Peyer's patch (tissue), 4 donors: ENCODE measurements around the gene PKNOX2.

Source experiments
- POLR2A ChIP-seq, 2 donors: fragments of 450-650 bp; IDR thresholded peaks; one replicate each; pipeline ENCODE4 v1.5.1; 2017; ENCODE audit warnings: antibody characterized with exemption in 2 of 2, mild to moderate bottlenecking in 2 of 2, moderate library complexity in 2 of 2
- TF ChIP-seq, protein P1 (sequence below), 6 experiments: fragments of 450-650 bp in 4 of 6; fragments of 200-600 bp in 2 of 6; sonication (generic) in 1 of 6; IDR thresholded peaks; one replicate each; pipeline ENCODE4 v1.5.1; 2017 to 2019; ENCODE audit warnings: antibody characterized with exemption in 6 of 6, mild to moderate bottlenecking in 3 of 6, moderate library complexity in 1 of 6

DNA sequence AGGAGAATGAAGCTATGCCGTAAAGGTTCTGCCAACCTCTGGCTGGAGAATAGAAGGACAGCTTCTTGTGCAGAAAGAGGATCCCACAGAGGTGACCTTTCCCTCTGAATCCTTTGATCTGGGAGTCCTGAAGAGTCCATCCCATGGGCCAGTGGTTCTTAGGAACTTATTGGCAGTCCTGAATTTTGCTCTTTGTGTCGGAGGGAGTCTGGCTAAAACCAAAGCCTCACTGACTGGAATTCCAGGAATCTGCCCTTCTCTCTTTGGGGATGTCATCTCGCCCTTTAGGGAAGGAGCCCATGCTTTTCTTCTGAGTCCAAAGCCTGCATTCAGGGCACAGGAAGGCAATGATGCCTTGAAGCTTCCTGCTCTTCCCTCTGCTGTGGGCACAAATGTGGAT is 45.5 kb downstream of the PKNOX2 start:
- no peak for TF ChIP-seq POLR2A (IDR thresholded peaks at IDR 0.05)
- TF ChIP-seq, protein P1, sequence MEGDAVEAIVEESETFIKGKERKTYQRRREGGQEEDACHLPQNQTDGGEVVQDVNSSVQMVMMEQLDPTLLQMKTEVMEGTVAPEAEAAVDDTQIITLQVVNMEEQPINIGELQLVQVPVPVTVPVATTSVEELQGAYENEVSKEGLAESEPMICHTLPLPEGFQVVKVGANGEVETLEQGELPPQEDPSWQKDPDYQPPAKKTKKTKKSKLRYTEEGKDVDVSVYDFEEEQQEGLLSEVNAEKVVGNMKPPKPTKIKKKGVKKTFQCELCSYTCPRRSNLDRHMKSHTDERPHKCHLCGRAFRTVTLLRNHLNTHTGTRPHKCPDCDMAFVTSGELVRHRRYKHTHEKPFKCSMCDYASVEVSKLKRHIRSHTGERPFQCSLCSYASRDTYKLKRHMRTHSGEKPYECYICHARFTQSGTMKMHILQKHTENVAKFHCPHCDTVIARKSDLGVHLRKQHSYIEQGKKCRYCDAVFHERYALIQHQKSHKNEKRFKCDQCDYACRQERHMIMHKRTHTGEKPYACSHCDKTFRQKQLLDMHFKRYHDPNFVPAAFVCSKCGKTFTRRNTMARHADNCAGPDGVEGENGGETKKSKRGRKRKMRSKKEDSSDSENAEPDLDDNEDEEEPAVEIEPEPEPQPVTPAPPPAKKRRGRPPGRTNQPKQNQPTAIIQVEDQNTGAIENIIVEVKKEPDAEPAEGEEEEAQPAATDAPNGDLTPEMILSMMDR (IDR thresholded peaks at IDR 0.05), result no peak
